GM12891 (cell line): Measurements from ENCODE around the gene BMPR1A.
"Not testable (repeated sequence)": the region's sequence is repeated elsewhere in the genome, so short reads cannot be mapped to it uniquely, and the experiment has no call there.

Experiments
- DNase-seq: peaks from one replicate; pipeline ENCODE4 v3.0.0; 2011; ENCODE audit warnings: low spot score; ENCODE audit not compliant: insufficient read length
- FAIRE-seq: peaks from 2 replicates; lab custom pipeline; 2011; peaks lifted over from hg19 to GRCh38; lab: Jason Lieb, UNC
- PAX5 ChIP-seq: IDR thresholded peaks from 2 replicates; pipeline ENCODE4 v1.6.1; 2011; ENCODE audit warnings: low read length, moderate library complexity, mild to moderate bottlenecking; ENCODE audit not compliant: insufficient read depth, severe bottlenecking
- POLR2A ChIP-seq: IDR thresholded peaks from 2 replicates; pipeline ENCODE4 v1.6.1; 2011; ENCODE audit warnings: low read depth, low read length, control low read depth
- POLR2AphosphoS5 ChIP-seq: IDR thresholded peaks from 2 replicates; pipeline ENCODE4 v1.6.1; 2011; ENCODE audit warnings: low read depth, low read length, control low read depth
- POU2F2 ChIP-seq: IDR thresholded peaks from 2 replicates; pipeline ENCODE4 v1.6.1; 2011; ENCODE audit warnings: low read depth, mild to moderate bottlenecking, control low read depth, low read length, moderate library complexity
- SPI1 ChIP-seq: IDR thresholded peaks from 2 replicates; pipeline ENCODE4 v1.6.1; 2011; ENCODE audit warnings: low read depth, low read length, control low read depth
- TAF1 ChIP-seq: IDR thresholded peaks from 2 replicates; pipeline ENCODE4 v1.6.1; 2011; ENCODE audit warnings: low read depth, low read length, control low read depth

The BMPR1A gene

DNA sequence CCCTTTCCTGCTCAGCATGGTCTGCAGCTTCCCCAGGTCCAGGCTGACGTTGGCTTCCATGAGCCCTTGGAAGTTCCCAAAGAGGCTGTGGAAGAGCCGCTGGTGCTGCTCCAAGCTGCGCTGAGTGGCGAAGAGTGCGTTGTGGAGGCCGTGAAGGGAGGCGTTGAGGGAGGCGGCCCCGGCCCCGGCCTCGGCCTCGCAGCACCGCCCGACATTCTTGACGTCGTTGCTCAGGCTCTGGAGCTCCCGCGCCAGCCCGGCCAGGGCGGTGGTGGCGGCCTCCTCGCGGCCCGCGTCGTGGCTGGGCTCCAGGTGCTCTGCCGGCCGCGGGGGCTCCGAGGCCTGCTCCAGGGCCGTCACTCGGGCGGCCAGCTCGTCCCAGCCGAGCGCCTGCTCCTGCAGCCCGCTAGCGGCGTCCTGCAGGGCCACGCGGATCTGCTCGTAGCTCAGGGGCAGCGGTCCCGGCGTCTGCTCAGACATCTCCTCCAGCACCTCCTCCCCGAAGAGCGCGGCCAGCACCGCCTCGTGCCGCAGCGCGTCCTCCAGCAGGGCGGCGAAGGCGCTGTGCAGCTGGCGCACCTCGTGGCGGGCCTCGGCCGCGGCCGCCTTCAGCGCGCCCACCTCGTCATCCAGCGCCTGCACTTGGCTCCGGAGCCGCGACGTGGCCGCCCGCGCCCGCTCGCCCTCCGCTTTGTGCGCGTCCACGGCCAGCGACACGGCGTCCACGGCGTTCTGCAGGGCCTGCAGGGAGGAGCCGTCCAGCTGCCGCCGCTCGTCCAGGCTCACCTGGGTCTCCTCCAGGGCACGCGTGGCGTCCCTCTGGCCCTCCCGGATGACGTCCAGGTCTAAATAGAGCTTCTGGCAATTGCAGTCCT, 186.3 kb downstream of the BMPR1A start:
- no peak for TF ChIP-seq POLR2AphosphoS5
- no peak for TF ChIP-seq POLR2A
- TF ChIP-seq TAF1, result no peak
- no peak for TF ChIP-seq PAX5
- no peak for TF ChIP-seq SPI1
- no peak for TF ChIP-seq POU2F2
- DNase-seq (no peak), FAIRE-seq (no peak)

GRCh38 chr10:86943316-86944030, 187.1 kb downstream of the BMPR1A start:
- no peak for FAIRE-seq
- no peak for DNase-seq
- TF ChIP-seq SPI1 (no peak), PAX5 (no peak)

DNA sequence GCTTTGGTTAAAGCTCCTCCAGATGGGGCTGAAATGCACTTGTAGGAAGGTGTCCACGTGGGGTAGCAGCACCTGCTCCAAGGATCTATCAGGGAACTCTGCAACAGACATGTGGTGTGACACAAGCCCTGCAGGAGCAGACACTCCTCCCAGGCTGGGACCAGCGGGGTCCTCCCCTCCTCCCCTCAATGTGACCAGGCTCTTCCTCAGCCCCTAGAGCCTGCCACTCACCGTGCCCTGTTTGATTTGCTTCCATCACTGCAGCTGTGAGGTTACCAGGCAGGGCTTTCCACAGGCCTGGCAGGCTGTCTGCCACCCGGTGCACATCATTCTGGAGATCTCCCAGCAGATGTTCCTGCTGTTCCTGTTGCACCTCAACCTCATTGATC, 187.6 kb downstream of the BMPR1A start:
- TF ChIP-seq SPI1 (no peak), TAF1 (no peak), PAX5 (no peak), POLR2AphosphoS5 (no peak), POU2F2 (no peak)
- DNase-seq, result no peak
- FAIRE-seq, result no peak

DNA sequence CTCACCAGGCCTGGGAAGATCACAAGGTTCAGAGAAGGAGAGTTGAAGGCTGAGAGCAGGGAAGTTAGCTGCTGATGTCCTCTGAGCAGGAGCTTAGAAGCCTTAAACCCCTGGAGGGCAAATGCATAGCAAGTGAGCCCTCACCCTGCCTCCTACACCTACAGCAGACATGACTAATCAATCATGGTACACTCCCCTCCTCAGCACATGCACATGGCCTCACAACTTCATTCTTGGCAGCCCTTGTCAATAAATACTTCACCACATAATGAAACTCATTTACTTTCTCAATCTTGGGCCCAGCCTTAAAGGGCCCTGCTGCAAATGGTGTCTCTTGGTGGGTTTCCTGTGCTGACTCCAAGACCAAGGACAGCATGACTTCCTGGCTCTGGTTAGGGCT, 188.1 kb downstream of the BMPR1A start:
- no peak for DNase-seq
- TF ChIP-seq POU2F2 (no peak), SPI1 (no peak), TAF1 (no peak), POLR2A (no peak), POLR2AphosphoS5 (no peak), PAX5 (no peak)
- no peak for FAIRE-seq

DNA sequence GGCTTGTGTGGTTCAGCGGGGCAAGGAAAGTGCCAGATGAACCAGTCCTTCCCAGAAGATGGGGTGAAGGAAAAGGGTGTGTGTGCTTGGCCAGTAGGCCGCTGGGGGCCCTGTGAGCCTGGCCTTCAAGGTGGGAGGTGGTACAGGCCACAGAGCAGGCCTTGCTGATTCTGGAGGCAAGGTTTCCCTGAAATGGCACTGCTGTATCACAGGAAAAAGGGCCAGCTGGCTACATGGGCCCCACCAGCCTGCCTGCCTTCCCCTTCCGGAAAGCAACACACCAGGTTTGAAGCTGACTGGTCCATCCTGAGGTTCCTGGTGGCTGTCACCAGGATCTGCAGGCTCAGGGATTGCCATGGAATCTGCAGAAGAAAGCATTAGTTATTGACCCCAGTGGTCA, 188.5 kb downstream of the BMPR1A start:
- DNase-seq (no peak), FAIRE-seq (no peak)
- TF ChIP-seq POLR2A, result no peak
- no peak for TF ChIP-seq SPI1
- TF ChIP-seq POLR2AphosphoS5, result no peak
- no peak for TF ChIP-seq PAX5
- no peak for TF ChIP-seq TAF1
- TF ChIP-seq POU2F2, result no peak

DNA sequence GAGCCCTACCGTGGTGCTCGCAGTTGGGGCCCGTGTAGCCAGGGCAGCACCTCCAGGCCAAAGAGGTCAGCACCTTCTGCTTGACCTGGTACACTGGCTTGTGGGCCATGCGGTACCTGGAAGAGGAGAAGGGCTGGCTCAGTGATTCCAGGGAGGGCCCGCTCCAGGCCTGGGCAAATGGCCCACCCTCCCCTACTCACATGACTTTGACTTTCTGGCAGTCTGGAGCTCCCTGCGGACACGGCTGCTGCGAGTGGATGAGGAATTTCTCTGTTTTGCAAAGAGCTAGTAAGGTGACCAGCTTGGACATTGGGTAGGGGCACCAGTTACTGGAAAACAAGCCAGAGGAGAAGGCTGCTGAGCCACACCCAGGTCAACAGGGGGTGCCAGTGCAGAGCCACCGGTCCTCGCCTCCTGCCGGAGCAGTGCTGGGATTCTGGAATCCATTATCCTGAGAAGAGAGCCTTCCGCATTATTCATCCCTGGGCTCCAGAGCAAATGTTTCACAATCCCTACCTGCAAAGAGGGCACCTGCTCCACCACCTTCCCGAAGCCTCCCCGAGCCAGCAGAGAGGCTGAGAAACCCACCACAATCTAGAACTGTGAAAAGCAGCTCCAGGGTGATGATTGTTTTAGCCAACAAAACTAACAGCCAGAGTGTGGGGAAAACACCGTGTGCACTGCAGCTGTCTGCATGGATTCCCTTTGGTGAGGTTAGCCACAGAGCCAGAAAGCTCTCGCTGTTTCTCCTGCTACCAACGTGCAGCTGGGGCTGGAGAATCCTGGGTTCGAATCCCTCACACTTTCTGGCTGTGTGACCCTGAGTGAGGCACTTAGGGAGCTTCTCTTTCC, 189.2 kb downstream of the BMPR1A start:
- FAIRE-seq (no peak), DNase-seq (no peak)
- TF ChIP-seq SPI1 (no peak), POLR2AphosphoS5 (no peak), POU2F2 (no peak), POLR2A (no peak), PAX5 (no peak), TAF1 (no peak)

GRCh38 chr10:86946213-86947155, 190.1 kb downstream of the BMPR1A start:
- DNase-seq, result no peak
- no peak for FAIRE-seq
- no peak for TF ChIP-seq POLR2A
- no peak for TF ChIP-seq POLR2AphosphoS5
- no peak for TF ChIP-seq TAF1
- no peak for TF ChIP-seq POU2F2
- TF ChIP-seq PAX5, result no peak
- no peak for TF ChIP-seq SPI1

GRCh38 chr10:86947806-86948205, 191.4 kb downstream of the BMPR1A start:
- FAIRE-seq, DNase-seq: not testable (repeated sequence)

DNA sequence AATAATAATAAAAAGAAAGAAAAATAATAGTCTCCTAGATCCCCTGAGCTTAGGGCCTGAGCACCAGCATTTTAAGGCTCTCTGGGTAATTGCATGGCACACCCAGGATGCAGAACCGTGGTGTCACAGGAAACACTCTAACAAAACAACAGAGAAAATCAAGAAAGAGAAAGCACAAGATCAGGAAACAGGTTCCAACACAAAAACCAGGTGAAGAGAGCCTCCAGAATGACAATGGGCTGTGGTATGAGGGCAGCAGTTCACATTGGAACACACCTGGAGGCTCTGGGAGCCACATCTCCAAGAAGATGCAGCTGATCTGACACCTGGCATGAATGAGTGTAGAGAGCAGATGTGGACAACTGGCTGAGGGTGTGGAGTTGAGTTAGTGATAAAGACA, 193.9 kb downstream of the BMPR1A start:
- no peak for TF ChIP-seq TAF1
- TF ChIP-seq POLR2AphosphoS5, result no peak
- TF ChIP-seq POLR2A, result no peak
- TF ChIP-seq SPI1, result no peak
- TF ChIP-seq POU2F2, result no peak
- TF ChIP-seq PAX5, result no peak
- no peak for FAIRE-seq
- DNase-seq, result no peak
